ENCODE results near the gene UBE2S.

The UBE2S gene

GRCh38 chr19:55377356-55378131, 30.0 kb downstream of the UBE2S start:
- H3K4me3 ChIP-seq (ENCODE audit: low read length, poor library complexity, severe bottlenecking) = no peak overlapping the region

GRCh38 chr19:55376241-55376933, 31.2 kb downstream of the UBE2S start, which contains the start of gene TMEM190:
Gene TMEM190, plus strand, starts transcription at chr19:55376826. Its CDS starts 28 bp downstream, at chr19:55376854.
- Histone ChIP-seq H3K9me2 (replicated peaks; ENCODE audit: low read depth, low read length) (no peaks in the 10 kb centered on the region), H3K4me3 (ENCODE audit: low read length, poor library complexity, severe bottlenecking) (no peak within 1 kb of the TSS), H3K36me3 (ENCODE audit: insufficient read depth, low read length) (no peaks in the 10 kb centered on the region), H4K20me1 (ENCODE audit: insufficient read depth, low read length, poor library complexity, severe bottlenecking) (no peaks in the 10 kb centered on the region), H3K79me2 (ENCODE audit: insufficient read depth, low read length) (no peaks in the 10 kb centered on the region), H3K27me3 (ENCODE audit: insufficient read depth, low read length, poor library complexity, severe bottlenecking) (no peaks in the 10 kb centered on the region), H3F3A (ENCODE audit: low read depth) (no peaks in the 10 kb centered on the region), H3K9ac (ENCODE audit: low read depth, low read length, poor library complexity, severe bottlenecking) (no peak within 1 kb of the TSS), H3K9me3 (ENCODE audit: insufficient read depth, low read depth, low read length) (no peaks in the 10 kb centered on the region), H3K4me1 (ENCODE audit: insufficient read depth, low read length, poor library complexity, severe bottlenecking) (no peaks in the 10 kb centered on the region), H3K4me2 (ENCODE audit: low read depth, low read length, poor library complexity, severe bottlenecking) (no peak within 1 kb of the TSS), H2AFZ (ENCODE audit: low read length) (no peak within 1 kb of the TSS)
- TF ChIP-seq CTCF (conservative IDR thresholded peaks at IDR 0.05; ENCODE audit: low read length) = no peak
- no peak for TF ChIP-seq EZH2phosphoT487 (IDR thresholded peaks at IDR 0.05; ENCODE audit: borderline replicate concordance)

More at GRCh38 chr19:55377356-55378131, 30.0 kb downstream of the UBE2S start:
- Histone ChIP-seq H3K36me3 (ENCODE audit: insufficient read depth, low read length) (no peaks in the 10 kb centered on the region), H3K4me2 (ENCODE audit: low read depth, low read length, poor library complexity, severe bottlenecking) (no peak overlapping the region), H3K27me3 (ENCODE audit: insufficient read depth, low read length, poor library complexity, severe bottlenecking) (no peaks in the 10 kb centered on the region), H3K4me1 (ENCODE audit: insufficient read depth, low read length, poor library complexity, severe bottlenecking) (peaks cover under 1% of the 10 kb centered on the region), H3K9me3 (ENCODE audit: insufficient read depth, low read depth, low read length) (no peaks in the 10 kb centered on the region), H3F3A (ENCODE audit: low read depth) (no peaks in the 10 kb centered on the region), H4K20me1 (ENCODE audit: insufficient read depth, low read length, poor library complexity, severe bottlenecking) (no peaks in the 10 kb centered on the region), H3K9ac (ENCODE audit: low read depth, low read length, poor library complexity, severe bottlenecking) (no peak overlapping the region), H3K79me2 (ENCODE audit: insufficient read depth, low read length) (peaks cover 5% of the 10 kb centered on the region; the same call in 1 of the 2 replicates), H2AFZ (ENCODE audit: low read length) (no peak overlapping the region), H3K9me2 (replicated peaks; ENCODE audit: low read depth, low read length) (no peaks in the 10 kb centered on the region)
- TF ChIP-seq EZH2phosphoT487 (IDR thresholded peaks at IDR 0.05; ENCODE audit: borderline replicate concordance) (no peak), CTCF (conservative IDR thresholded peaks at IDR 0.05; ENCODE audit: low read length) (no peak)

DNA sequence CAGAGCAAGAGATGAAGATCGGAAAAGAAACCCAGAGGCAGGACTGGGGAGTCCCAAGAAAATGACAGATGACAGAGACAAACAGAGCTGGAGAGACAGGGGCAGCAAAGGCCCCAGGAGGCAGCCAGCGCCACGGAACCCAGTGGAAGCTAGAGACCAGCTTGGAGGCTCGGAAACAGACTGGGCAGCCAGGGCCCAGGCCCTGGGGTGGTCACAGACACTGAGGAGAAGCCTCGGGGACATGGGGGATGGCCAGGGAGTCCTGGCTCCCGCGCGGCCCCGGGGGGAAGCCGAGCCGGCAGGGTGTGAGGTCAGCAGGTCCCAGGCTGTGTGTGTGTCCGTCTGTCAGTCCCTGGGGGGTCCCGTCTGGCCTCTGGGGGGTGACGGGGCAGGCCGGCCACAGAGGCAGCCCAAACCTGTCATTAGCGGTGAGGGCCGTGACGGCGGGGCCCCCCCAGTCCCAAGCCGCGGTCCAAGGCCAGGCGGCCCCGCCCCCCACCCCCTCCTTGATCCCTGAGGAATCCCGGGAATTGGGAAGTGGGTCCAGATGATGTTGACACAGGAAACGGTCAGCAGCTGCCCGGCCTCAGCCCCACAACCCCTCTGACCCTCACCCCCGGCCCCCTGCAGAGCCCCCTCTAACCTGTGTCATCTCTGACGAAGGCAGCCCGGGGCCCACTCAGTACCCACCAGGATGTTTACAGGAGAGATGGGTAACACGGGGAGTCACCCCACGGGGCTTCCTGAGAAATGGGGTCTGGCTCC, 33.4 kb downstream of the UBE2S start:
- H3K36me3 ChIP-seq (ENCODE audit: insufficient read depth, low read length) = no peaks in the 10 kb centered on the region
- no peak overlapping the region for H2AFZ ChIP-seq (ENCODE audit: low read length)
- H3K9me2 ChIP-seq (replicated peaks; ENCODE audit: low read depth, low read length) = no peaks in the 10 kb centered on the region
- H3K4me1 ChIP-seq (ENCODE audit: insufficient read depth, low read length, poor library complexity, severe bottlenecking) = no peaks in the 10 kb centered on the region
- TF ChIP-seq EZH2phosphoT487 (IDR thresholded peaks at IDR 0.05; ENCODE audit: borderline replicate concordance) (no peak), CTCF (conservative IDR thresholded peaks at IDR 0.05; ENCODE audit: low read length) (no peak)
- H3K4me2 ChIP-seq (ENCODE audit: low read depth, low read length, poor library complexity, severe bottlenecking) = no peak overlapping the region
- H3K27me3 ChIP-seq (ENCODE audit: insufficient read depth, low read length, poor library complexity, severe bottlenecking) = no peaks in the 10 kb centered on the region
- H4K20me1 ChIP-seq (ENCODE audit: insufficient read depth, low read length, poor library complexity, severe bottlenecking) = no peaks in the 10 kb centered on the region
- H3K79me2 ChIP-seq (ENCODE audit: insufficient read depth, low read length) = no peaks in the 10 kb centered on the region
- H3K9ac ChIP-seq (ENCODE audit: low read depth, low read length, poor library complexity, severe bottlenecking) = no peak overlapping the region
- no peaks in the 10 kb centered on the region for H3F3A ChIP-seq (ENCODE audit: low read depth)
- no peaks in the 10 kb centered on the region for H3K9me3 ChIP-seq (ENCODE audit: insufficient read depth, low read depth, low read length)
- H3K4me3 ChIP-seq (ENCODE audit: low read length, poor library complexity, severe bottlenecking) = no peak overlapping the region
